Testis (tissue), 3 donors: ENCODE data around the gene ANKS6. TPM values are rescaled to one million over a fixed set of nuclear protein-coding genes. Genes with fewer than 3 reads are reported as not detected.

Experiments
- DNase-seq: peaks from one replicate; pipeline ENCODE4 v3.0.0-alpha.2; 2019
- H3K27ac ChIP-seq, 2 donors: fragments of 200-600 bp; sonication (generic); one replicate each; pipeline ENCODE4 v1.5.1; 2019
- H3K27me3 ChIP-seq: fragments of 200-600 bp; sonication (generic); one replicate; pipeline ENCODE4 v1.5.1; 2019
- H3K36me3 ChIP-seq: fragments of 200-600 bp; sonication (generic); one replicate; pipeline ENCODE4 v1.5.1; 2017; ENCODE audit warnings: low read depth; ENCODE audit errors: missing control alignments
- H3K4me1 ChIP-seq: fragments of 200-600 bp; sonication (generic); one replicate; pipeline ENCODE4 v1.5.1; 2019
- H3K4me3 ChIP-seq, 2 donors: fragments of 200-600 bp; sonication (generic); one replicate each; pipeline ENCODE4 v1.5.1; 2017 to 2019
- H3K9me3 ChIP-seq: fragments of 200-600 bp; sonication (generic); one replicate; pipeline ENCODE4 v1.5.1; 2017
- CTCF ChIP-seq, 3 experiments: fragments of 450-650 bp in 2 of 3; fragments of 200-600 bp in 1 of 3; sonication (generic) in 1 of 3; IDR thresholded peaks; one replicate each; pipeline ENCODE4 v1.5.1; 2016 to 2019; ENCODE audit warnings: antibody characterized with exemption in 3 of 3, mild to moderate bottlenecking in 2 of 3, moderate library complexity in 1 of 3
- POLR2A ChIP-seq: fragments of 450-650 bp; IDR thresholded peaks from one replicate; pipeline ENCODE4 v1.6.1; 2017; ENCODE audit warnings: antibody characterized with exemption, mild to moderate bottlenecking, moderate library complexity
- WGBS, 2 donors: methylation state at CpG; one replicate each; pipeline ENCODE4 v1.1.5; 2018; 5-methylcytosine and 5-hydroxymethylcytosine counted together
- intact Hi-C: fragments of 100-400 bp; cut with DNase I; formaldehyde crosslinking; loops from one replicate; pipeline ENCODE4 v1.15.1; 2023; ENCODE audit warnings: low total_unique reads
- polyA plus RNA-seq: library from polyadenylated mRNA; stranded (reverse); fragments of 350-450 nt; fragmentation: Illumina TruSeq; extraction: RNeasy Lipid Tissue Mini Kit (QIAGEN cat#74804); gene quantifications from one replicate; pipeline ENCODE4 v1.2.3, GENCODE V29; 2014; ENCODE audit warnings: low read depth, low replicate concordance; ENCODE audit not compliant: insufficient read depth
- total RNA-seq, 2 donors: library from RNA; depleted of rRNA; stranded (reverse); fragments of >200 nt; gene quantifications; one replicate each; pipeline ENCODE4 v1.2.3, GENCODE V29; 2016

ANKS6 gene
- total and polyA plus RNA-seq, 3 donors from 2014 or later = 12.8 to 33.6 (median 24.2) TPM

- DNase-seq = no peak
- Histone ChIP-seq H3K27ac (no peak within 1 kb of the TSS), H3K36me3 (no peaks in the 10 kb centered on the region), H3K27me3 (no peaks in the 10 kb centered on the region), H3K9me3 (no peaks in the 10 kb centered on the region), H3K4me1 (peaks cover 10% of the 10 kb centered on the region), H3K4me3 (peak within 1 kb of the TSS; percentile 20 to 26)
- TF ChIP-seq POLR2A (no peak), CTCF (IDR thresholded peaks at IDR 0.05) (no peak)
- intact Hi-C loops = no loop called here
- WGBS, 2 donors = 1 to 6% methylated on average over 17 to 80 of the region's 111 CpGs
Observed at GRCh38 chr9:98708933-98709911, 87.1 kb downstream of the ANKS6 start, which contains the start of gene GABBR2. Gene GABBR2, minus strand, starts transcription at chr9:98708935. Its CDS starts 198 bp downstream, at chr9:98708737.

GRCh38 chr9:98708103-98708932, 88.0 kb downstream of the ANKS6 start:
- Histone ChIP-seq H3K4me3 (peak overlapping the region in 1 of 2 donors; percentile 26), H3K27ac (no peak overlapping the region), H3K9me3 (no peaks in the 10 kb centered on the region), H3K4me1 (peaks cover 10% of the 10 kb centered on the region), H3K27me3 (no peaks in the 10 kb centered on the region), H3K36me3 (no peaks in the 10 kb centered on the region)
- intact Hi-C loops = no loop called here
- no peak for DNase-seq
- WGBS, 2 donors = 5% methylated on average over 18 of the region's 89 CpGs; no CpG with 5 or more reads in 1 of the 2 donors
- TF ChIP-seq POLR2A (no peak), CTCF (IDR thresholded peaks at IDR 0.05) (no peak)

GRCh38 chr9:98707166-98708102, 88.9 kb downstream of the ANKS6 start:
- Histone ChIP-seq H3K27me3 (no peaks in the 10 kb centered on the region), H3K4me3 (peak overlapping the region in 1 of 2 donors; percentile 20), H3K36me3 (no peaks in the 10 kb centered on the region), H3K27ac (no peak overlapping the region), H3K9me3 (no peaks in the 10 kb centered on the region), H3K4me1 (peaks cover 10% of the 10 kb centered on the region)
- DNase-seq = peak; percentile 80
- TF ChIP-seq CTCF (IDR thresholded peaks at IDR 0.05) (peak in 2 of 3 experiments; percentile 8 to 43), POLR2A (no peak)
- 1% methylated on average over 70 of the region's 79 CpGs; no CpG with 5 or more reads in 1 of the 2 donors for WGBS, 2 donors
- intact Hi-C loops = no loop called here

- Histone ChIP-seq H3K36me3 (no peaks in the 10 kb centered on the region), H3K9me3 (no peaks in the 10 kb centered on the region), H3K4me3 (no peak overlapping the region), H3K27ac (no peak overlapping the region), H3K27me3 (no peaks in the 10 kb centered on the region), H3K4me1 (peaks cover 10% of the 10 kb centered on the region)
- intact Hi-C loops = no loop called here
- no peak for DNase-seq
- no peak for TF ChIP-seq POLR2A
- 0 to 5% methylated on average over 2 to 15 of the region's 15 CpGs for WGBS, 2 donors
Observed at GRCh38 chr9:98706651-98707165, 89.6 kb downstream of the ANKS6 start.
